HG03025 (cell line): ENCODE measurements around the gene CCPG1.
A peak's percentile ranks its signal among the peaks of the same experiment; 100 is the strongest.

Experiments used
- ATAC-seq: cut with Tn5 transposase; IDR thresholded peaks from one replicate; pipeline ENCODE4 v1.9.1; 2021; ENCODE audit warnings: mild to moderate bottlenecking, moderate library complexity; ENCODE audit not compliant: unreplicated experiment, low FRiP score

The CCPG1 gene

DNA sequence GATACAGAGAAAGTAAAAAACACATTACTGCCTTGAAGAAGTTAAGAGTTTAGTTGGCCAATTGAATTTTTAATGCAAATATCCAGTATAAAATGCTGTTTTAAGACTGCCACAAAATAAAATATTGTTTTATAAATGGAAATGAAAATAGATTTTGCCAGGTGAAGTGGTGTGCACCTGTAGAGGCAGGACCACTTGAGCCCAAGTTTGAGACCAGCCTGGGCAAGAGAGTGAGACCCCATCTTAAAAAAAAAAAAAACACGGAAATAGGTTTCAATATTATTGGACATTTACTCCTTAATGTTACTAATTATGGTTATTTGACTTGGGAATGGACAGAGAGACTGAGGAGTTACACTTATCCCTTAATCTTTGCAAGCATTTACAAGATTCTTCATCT, 87.2 kb downstream of the CCPG1 start:
- ATAC-seq = no peak

DNA sequence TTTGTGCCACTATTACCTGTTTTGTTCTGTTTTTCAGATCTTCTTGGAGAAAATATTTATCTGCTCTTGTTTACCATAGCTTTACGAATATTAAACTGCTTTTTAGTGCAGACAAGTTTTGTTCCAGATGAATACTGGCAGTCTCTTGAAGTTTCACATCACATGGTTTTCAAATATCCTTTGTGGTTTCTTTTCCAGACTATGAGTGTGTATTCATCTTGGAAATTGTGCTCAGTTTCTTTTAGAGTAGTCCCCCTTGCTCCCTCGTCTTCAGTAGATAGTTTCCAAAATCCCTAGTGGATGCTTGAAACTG, 88.0 kb downstream of the CCPG1 start:
- no peak for ATAC-seq

DNA sequence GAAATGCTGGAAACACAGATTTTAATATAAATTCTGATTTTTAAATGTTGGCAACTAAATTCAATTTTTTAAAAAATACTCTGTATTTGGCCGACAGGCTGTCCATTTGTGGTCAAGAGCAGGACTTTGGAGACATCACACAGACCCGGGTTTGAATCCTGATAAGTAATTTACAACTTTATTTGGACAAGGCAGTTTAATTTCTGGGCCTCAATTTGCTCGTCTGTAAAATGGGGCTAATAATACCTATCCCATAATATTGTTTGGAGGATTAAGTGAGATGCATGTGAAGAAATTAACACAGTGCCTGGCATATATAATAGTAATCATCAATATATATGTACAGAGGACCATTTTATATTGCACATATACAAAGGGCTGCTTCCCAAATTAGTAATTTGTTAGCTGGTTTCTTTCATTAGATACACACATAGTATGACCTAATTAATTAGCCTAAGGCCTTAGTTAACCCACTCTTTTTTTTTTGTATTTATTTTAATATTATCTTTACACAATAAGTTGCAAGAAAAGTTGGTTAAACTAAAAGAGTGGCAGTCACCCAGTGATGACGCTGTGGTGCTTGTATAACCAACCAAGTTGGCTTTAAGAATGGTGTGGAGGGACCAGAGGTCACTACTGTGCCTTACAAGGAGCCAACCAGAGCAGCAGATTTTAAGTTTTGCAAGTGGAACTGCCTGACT, 88.5 kb downstream of the CCPG1 start:
- ATAC-seq = no peak

DNA sequence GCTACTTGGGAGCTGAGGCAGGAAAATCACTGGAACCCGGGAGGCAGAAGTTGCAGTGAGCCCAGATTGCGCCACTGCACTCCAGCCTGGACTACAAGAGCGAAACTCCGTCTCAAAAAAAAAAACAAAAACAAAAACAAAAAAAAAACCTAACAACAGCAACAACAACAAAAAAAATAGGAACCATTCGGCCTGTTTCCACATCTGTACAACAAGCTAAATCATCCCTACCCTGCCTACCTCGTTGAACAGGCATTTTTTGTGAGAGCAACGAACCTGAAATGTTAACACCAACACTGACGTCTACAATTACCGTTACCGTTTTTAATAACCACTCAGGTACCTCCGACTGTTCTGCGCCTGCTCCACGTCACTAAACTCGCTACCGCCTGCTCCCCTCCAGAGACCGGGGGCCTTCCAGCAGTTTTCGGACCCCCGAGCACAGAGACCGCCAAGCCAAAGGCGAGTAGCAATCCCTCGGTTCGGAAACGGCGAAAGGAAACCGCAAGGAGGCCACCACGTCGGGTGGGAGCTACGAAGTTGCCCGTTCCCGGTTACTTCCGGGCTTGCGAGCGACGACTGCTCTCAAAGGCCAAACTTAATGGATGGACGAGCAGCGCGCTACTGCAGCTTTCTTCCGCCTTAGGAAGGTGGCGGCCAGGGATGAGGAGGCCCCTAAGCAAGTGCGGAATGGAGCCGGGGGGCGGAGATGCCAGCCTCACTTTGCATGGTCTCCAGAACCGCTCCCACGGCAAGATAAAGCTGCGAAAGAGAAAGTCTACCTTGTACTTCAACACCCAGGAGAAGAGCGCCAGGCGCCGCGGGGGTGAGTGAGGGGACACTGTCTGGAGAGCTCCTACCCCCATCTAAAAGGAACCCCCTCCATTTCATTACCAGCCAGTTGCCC, 89.3 kb downstream of the CCPG1 start, which contains the start of the genes PIGB and PIGBOS1:
PIGB (plus strand) TSS at position 635 of the 907 bp plus-strand sequence; CDS start at position 664, 29 bp downstream.
PIGBOS1 (minus strand) TSS at position 536 of the 907 bp plus-strand sequence. CDS start 1,331 bp downstream, outside the sequence.
- ATAC-seq = peak; percentile 94
